Mesothelial cell of epicardium (in vitro differentiated cells): ENCODE results near the gene SPINT3. TPM values are rescaled to one million over a fixed set of nuclear protein-coding genes. Genes with fewer than 3 reads are reported as not detected.

Experiments
- DNase-seq, 2 experiments: peaks; one replicate each; pipeline ENCODE4 v3.0.0; 2021; ENCODE audit warnings: low spot score in 2 of 2; ENCODE audit not compliant: unreplicated experiment in 2 of 2
- H3K27ac Mint-ChIP-seq: 2 replicates; pipeline ENCODE4 v1.8.0; 2021; ENCODE audit warnings: mixed read lengths
- H3K27me3 Mint-ChIP-seq: 2 replicates; pipeline ENCODE4 v1.8.0; 2021; ENCODE audit warnings: low read depth, mixed read lengths
- H3K36me3 Mint-ChIP-seq: 2 replicates; pipeline ENCODE4 v1.8.0; 2021; ENCODE audit warnings: mixed read lengths
- H3K4me1 Mint-ChIP-seq: 2 replicates; pipeline ENCODE4 v1.8.0; 2021; ENCODE audit warnings: mixed read lengths
- H3K4me3 Mint-ChIP-seq: 2 replicates; pipeline ENCODE4 v1.8.0; 2021; ENCODE audit warnings: mild to moderate bottlenecking, moderate library complexity, mixed read lengths
- H3K9me3 Mint-ChIP-seq: 2 replicates; pipeline ENCODE4 v1.8.0; 2021; ENCODE audit warnings: mixed read lengths
- CTCF ChIP-seq: fragments of 200-600 bp; sonication (generic); IDR thresholded peaks from one replicate; pipeline ENCODE4 v1.5.0; 2021; ENCODE audit warnings: antibody characterized with exemption; ENCODE audit not compliant: unreplicated experiment
- total RNA-seq: library from RNA; stranded (reverse); gene quantifications from 3 replicates; pipeline ENCODE4 v1.2.1, GENCODE V29; 2021

Gene SPINT3, protein sequence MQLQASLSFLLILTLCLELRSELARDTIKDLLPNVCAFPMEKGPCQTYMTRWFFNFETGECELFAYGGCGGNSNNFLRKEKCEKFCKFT
- not detected in 3 replicates for total RNA-seq

- Mint-ChIP-seq H3K27ac (no peak within 1 kb of the TSS), H3K27me3 (peaks cover 14% of the 10 kb centered on the region), H3K9me3 (peaks cover 3% of the 10 kb centered on the region), H3K4me3 (no peak within 1 kb of the TSS), H3K4me1 (peaks cover 2% of the 10 kb centered on the region), H3K36me3 (no peaks in the 10 kb centered on the region)
- DNase-seq = no peak
- no peak for TF ChIP-seq CTCF
Measured at GRCh38 chr20:45515147-45515913, at the start of gene SPINT3. Gene SPINT3 (minus strand): TSS chr20:45515622. CDS start chr20:45515608, 14 bp downstream.

DNA sequence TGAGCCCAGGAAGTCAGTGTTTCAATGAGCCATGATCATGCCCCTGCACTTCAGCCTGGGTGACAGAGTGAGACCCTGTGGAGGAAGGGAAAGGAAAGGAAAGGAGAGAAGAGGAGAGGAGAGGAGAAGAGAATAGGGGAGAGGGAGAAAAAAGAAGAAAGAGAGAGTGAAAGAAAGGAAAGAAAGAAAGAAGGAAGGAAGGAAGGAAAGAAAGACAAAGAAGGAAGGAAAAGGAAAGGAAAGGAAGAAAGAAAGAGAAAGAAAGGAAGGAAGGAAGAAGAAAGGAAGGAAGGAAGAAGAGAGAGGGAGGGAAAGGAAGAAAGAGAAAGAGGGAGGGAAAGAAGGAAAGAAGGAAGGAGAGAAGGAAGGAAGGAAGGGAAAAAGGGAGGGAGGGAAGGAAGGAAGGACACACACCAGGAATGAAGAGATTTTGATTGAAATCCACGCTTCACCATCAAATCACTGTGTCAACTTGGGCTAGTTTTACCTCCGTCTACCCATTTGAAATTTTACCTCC, 49.4 kb upstream of the SPINT3 start:
- Mint-ChIP-seq H3K4me1 (no peaks in the 10 kb centered on the region), H3K4me3 (no peak overlapping the region), H3K27me3 (peaks cover 33% of the 10 kb centered on the region), H3K27ac (no peak overlapping the region), H3K36me3 (no peaks in the 10 kb centered on the region), H3K9me3 (peaks cover 3% of the 10 kb centered on the region)
- no peak for TF ChIP-seq CTCF
- DNase-seq = no peak

DNA sequence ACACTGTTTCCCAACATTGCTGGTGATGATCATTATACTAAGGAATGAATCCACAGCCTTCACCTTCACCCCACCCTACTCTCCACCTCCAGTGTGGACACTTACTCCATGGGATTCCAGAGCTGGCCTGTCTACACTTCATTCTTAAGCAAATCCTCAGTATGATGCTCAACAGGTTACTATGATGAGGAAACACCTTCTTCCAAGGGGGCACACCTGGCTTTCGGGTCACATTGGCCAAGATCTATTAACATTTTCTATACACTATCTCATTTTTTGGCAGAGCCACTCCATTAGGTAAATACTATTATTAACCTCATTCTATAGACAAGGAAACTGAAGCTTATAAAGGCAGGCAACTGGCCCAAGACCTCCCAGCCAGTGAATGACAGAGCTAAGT, 39.8 kb upstream of the SPINT3 start:
- no peak overlapping the region for H3K4me3 Mint-ChIP-seq
- no peak for DNase-seq
- no peak overlapping the region for H3K27ac Mint-ChIP-seq
- no peaks in the 10 kb centered on the region for H3K36me3 Mint-ChIP-seq
- H3K4me1 Mint-ChIP-seq = no peaks in the 10 kb centered on the region
- H3K27me3 Mint-ChIP-seq = peaks cover 32% of the 10 kb centered on the region
- TF ChIP-seq CTCF = no peak
- H3K9me3 Mint-ChIP-seq = no peaks in the 10 kb centered on the region

- no peak for TF ChIP-seq CTCF
- Mint-ChIP-seq H3K27ac (no peak overlapping the region), H3K9me3 (no peaks in the 10 kb centered on the region), H3K4me3 (no peak overlapping the region), H3K36me3 (no peaks in the 10 kb centered on the region), H3K4me1 (no peaks in the 10 kb centered on the region), H3K27me3 (peaks cover 29% of the 10 kb centered on the region)
- no peak for DNase-seq
Measured at GRCh38 chr20:45552456-45552855, 37.0 kb upstream of the SPINT3 start.

GRCh38 chr20:45550765-45551164, 35.3 kb upstream of the SPINT3 start:
- Mint-ChIP-seq H3K36me3 (no peaks in the 10 kb centered on the region), H3K9me3 (no peaks in the 10 kb centered on the region), H3K27me3 (peaks cover 30% of the 10 kb centered on the region), H3K4me3 (no peak overlapping the region), H3K4me1 (no peaks in the 10 kb centered on the region), H3K27ac (no peak overlapping the region)
- TF ChIP-seq CTCF = no peak
- DNase-seq = no peak
